HL-60 (cell line): Measurements from ENCODE around the gene SLITRK4.

Experiments used
- POLR2AphosphoS5 ChIP-seq: IDR thresholded peaks from 2 replicates; pipeline ENCODE4 v1.6.1; 2012; ENCODE audit warnings: low read depth
- TF ChIP-seq, protein P1 (sequence below): IDR thresholded peaks from one replicate; pipeline ENCODE4 v1.5.1; 2011; ENCODE audit warnings: low read length, control low read depth, inconsistent platforms; ENCODE audit not compliant: insufficient read depth
- TF ChIP-seq, protein P2 (sequence below): IDR thresholded peaks from 2 replicates; pipeline ENCODE4 v1.6.1; 2012; ENCODE audit warnings: low read depth; ENCODE audit not compliant: insufficient replicate concordance

DNA sequence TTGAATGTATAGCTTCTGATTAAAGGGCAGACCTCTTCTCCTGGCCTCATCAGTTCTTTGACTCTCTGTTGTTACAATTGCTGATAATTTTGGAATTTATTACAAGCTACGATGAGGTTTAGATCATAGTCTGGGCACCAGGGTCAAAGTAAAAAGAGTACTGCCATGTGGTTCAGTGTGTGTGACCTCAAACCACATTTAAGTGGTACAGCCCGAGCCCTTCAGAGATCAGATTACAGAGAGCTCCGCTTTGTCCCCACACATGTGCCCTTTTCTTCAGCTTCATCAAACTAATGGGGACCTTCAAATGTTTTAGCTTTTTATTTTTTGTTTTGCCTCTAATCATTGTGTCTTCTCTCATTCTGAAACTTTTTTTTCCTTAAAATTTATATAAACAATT is 47.6 kb upstream of the SLITRK4 start:
- TF ChIP-seq, protein P1, sequence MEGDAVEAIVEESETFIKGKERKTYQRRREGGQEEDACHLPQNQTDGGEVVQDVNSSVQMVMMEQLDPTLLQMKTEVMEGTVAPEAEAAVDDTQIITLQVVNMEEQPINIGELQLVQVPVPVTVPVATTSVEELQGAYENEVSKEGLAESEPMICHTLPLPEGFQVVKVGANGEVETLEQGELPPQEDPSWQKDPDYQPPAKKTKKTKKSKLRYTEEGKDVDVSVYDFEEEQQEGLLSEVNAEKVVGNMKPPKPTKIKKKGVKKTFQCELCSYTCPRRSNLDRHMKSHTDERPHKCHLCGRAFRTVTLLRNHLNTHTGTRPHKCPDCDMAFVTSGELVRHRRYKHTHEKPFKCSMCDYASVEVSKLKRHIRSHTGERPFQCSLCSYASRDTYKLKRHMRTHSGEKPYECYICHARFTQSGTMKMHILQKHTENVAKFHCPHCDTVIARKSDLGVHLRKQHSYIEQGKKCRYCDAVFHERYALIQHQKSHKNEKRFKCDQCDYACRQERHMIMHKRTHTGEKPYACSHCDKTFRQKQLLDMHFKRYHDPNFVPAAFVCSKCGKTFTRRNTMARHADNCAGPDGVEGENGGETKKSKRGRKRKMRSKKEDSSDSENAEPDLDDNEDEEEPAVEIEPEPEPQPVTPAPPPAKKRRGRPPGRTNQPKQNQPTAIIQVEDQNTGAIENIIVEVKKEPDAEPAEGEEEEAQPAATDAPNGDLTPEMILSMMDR = no peak
- TF ChIP-seq POLR2AphosphoS5 = no peak
- TF ChIP-seq, protein P2, sequence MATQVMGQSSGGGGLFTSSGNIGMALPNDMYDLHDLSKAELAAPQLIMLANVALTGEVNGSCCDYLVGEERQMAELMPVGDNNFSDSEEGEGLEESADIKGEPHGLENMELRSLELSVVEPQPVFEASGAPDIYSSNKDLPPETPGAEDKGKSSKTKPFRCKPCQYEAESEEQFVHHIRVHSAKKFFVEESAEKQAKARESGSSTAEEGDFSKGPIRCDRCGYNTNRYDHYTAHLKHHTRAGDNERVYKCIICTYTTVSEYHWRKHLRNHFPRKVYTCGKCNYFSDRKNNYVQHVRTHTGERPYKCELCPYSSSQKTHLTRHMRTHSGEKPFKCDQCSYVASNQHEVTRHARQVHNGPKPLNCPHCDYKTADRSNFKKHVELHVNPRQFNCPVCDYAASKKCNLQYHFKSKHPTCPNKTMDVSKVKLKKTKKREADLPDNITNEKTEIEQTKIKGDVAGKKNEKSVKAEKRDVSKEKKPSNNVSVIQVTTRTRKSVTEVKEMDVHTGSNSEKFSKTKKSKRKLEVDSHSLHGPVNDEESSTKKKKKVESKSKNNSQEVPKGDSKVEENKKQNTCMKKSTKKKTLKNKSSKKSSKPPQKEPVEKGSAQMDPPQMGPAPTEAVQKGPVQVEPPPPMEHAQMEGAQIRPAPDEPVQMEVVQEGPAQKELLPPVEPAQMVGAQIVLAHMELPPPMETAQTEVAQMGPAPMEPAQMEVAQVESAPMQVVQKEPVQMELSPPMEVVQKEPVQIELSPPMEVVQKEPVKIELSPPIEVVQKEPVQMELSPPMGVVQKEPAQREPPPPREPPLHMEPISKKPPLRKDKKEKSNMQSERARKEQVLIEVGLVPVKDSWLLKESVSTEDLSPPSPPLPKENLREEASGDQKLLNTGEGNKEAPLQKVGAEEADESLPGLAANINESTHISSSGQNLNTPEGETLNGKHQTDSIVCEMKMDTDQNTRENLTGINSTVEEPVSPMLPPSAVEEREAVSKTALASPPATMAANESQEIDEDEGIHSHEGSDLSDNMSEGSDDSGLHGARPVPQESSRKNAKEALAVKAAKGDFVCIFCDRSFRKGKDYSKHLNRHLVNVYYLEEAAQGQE = no peak
